Neural progenitor cell (in vitro differentiated cells): ENCODE results near the gene BRD8.
"Not testable (repeated sequence)": the region's sequence is repeated elsewhere in the genome, so short reads cannot be mapped to it uniquely, and the experiment has no call there.

Experiments used
- EZH2 ChIP-seq: fragments of 200-600 bp; sonication (generic); IDR thresholded peaks from 2 replicates; pipeline ENCODE4 v1.6.1; 2017; ENCODE audit warnings: antibody characterized with exemption, mild to moderate bottlenecking, moderate library complexity
- EZH2phosphoT487 ChIP-seq: fragments of 200-600 bp; sonication (generic); IDR thresholded peaks from 2 replicates; pipeline ENCODE4 v1.6.1; 2017; ENCODE audit warnings: antibody characterized with exemption
- TF ChIP-seq, protein P1 (sequence below): fragments of 200-600 bp; sonication (generic); IDR thresholded peaks from 2 replicates; pipeline ENCODE4 v1.5.1; 2017; ENCODE audit warnings: antibody characterized with exemption, mild to moderate bottlenecking

DNA sequence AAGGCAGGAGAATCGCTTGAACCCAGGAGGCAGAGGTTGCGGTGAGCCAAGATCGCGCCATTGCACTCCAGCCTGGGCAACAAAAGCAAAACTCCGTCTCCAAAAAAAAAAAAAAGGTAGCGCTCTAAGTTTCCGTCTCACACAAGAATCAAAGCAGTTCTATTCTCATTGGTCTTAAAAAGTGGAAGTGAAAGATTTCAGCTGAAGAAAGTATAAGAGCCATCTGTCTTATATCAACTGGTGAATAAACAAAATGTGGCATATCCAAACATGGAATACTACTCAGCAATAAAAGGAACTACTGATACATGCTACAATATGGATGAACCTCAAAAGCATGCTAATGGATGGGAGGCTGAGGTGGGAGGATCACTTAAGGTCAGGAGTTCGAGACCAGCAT, 15.4 kb upstream of the BRD8 start:
- TF ChIP-seq, protein P1, sequence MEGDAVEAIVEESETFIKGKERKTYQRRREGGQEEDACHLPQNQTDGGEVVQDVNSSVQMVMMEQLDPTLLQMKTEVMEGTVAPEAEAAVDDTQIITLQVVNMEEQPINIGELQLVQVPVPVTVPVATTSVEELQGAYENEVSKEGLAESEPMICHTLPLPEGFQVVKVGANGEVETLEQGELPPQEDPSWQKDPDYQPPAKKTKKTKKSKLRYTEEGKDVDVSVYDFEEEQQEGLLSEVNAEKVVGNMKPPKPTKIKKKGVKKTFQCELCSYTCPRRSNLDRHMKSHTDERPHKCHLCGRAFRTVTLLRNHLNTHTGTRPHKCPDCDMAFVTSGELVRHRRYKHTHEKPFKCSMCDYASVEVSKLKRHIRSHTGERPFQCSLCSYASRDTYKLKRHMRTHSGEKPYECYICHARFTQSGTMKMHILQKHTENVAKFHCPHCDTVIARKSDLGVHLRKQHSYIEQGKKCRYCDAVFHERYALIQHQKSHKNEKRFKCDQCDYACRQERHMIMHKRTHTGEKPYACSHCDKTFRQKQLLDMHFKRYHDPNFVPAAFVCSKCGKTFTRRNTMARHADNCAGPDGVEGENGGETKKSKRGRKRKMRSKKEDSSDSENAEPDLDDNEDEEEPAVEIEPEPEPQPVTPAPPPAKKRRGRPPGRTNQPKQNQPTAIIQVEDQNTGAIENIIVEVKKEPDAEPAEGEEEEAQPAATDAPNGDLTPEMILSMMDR, result not testable (repeated sequence)
- TF ChIP-seq EZH2, EZH2phosphoT487: not testable (repeated sequence)
